Neuron (in vitro differentiated cells): Measurements from ENCODE around the gene MARCO.
"Not testable (repeated sequence)": the region's sequence is repeated elsewhere in the genome, so short reads cannot be mapped to it uniquely, and the experiment has no call there.

Source experiments
- H2AFZ ChIP-seq: one replicate; pipeline ENCODE4 v1.6.1; 2013; ENCODE audit warnings: low read depth, mild to moderate bottlenecking, inconsistent platforms, low read length, moderate library complexity
- H3K27me3 ChIP-seq: one replicate; pipeline ENCODE4 v1.6.1; 2013; ENCODE audit warnings: low read length; ENCODE audit not compliant: insufficient read depth
- H3K36me3 ChIP-seq: one replicate; pipeline ENCODE4 v1.6.1; 2013; ENCODE audit warnings: low read length; ENCODE audit not compliant: insufficient read depth
- H3K4me1 ChIP-seq: one replicate; pipeline ENCODE4 v1.6.1; 2013; ENCODE audit warnings: low read length; ENCODE audit not compliant: insufficient read depth
- H3K4me3 ChIP-seq: 2 replicates; pipeline ENCODE4 v1.5.1; 2013; ENCODE audit warnings: mild to moderate bottlenecking, low read length, moderate library complexity
- H3K9me3 ChIP-seq: one replicate; pipeline ENCODE4 v1.6.1; 2013; ENCODE audit warnings: low read length

The MARCO gene

DNA sequence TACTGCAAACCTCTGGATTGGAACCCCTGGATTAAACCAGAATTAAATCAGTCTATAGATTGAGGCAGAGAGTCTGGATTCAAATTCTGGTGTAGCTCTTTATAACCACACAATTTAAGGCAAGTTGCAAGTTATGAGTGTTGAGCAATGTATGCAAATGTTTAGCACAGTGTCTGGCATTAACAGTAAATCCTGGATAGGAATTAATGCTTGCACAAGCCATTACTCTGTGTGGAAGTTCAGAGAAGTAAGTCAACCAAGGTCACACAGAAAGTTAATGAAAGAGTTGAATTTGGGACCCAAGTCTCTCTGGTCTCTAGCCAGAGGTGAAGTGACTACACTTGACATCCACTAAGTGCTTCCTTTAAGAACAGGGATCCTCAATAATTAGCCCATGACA lies 2.0 kb upstream of the MARCO start:
- Histone ChIP-seq H3K4me3 (no peak overlapping the region), H2AFZ (no peak overlapping the region), H3K9me3 (no peaks in the 10 kb centered on the region), H3K4me1 (no peaks in the 10 kb centered on the region), H3K27me3 (no peaks in the 10 kb centered on the region), H3K36me3 (no peaks in the 10 kb centered on the region)

GRCh38 chr2:118940486-118941120 lies 1.4 kb upstream of the MARCO start:
- no peak overlapping the region for H2AFZ ChIP-seq
- no peaks in the 10 kb centered on the region for H3K27me3 ChIP-seq
- H3K4me3 ChIP-seq = no peak overlapping the region
- H3K9me3 ChIP-seq = no peaks in the 10 kb centered on the region
- no peaks in the 10 kb centered on the region for H3K36me3 ChIP-seq
- H3K4me1 ChIP-seq = no peaks in the 10 kb centered on the region

- H3K4me1 ChIP-seq = no peaks in the 10 kb centered on the region
- H3K9me3 ChIP-seq = no peaks in the 10 kb centered on the region
- no peak overlapping the region for H3K4me3 ChIP-seq
- H3K27me3 ChIP-seq = no peaks in the 10 kb centered on the region
- no peak overlapping the region for H2AFZ ChIP-seq
- no peaks in the 10 kb centered on the region for H3K36me3 ChIP-seq
Measured at GRCh38 chr2:118943286-118943685, 1.3 kb downstream of the MARCO start.

DNA sequence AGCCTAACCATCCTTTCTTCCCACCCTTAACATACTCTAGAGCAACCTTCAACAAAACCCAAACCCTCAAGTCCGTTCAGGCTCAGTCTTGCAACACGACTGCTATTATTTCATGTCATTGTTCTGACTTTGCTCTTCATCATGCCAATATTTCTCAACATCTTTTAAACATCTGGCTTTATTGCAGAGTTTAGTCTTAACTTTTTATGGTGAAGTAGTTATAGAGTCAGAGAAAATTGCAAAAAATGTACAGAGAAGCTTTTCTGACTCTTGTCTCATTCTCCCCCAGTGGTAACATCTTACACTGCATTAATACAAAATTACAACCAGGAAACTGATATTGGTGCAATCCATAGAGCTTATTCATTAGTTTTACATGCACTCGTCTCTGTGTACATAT lies 3.9 kb downstream of the MARCO start:
- Histone ChIP-seq H3K4me1 (no peaks in the 10 kb centered on the region), H3K36me3 (no peaks in the 10 kb centered on the region), H3K27me3 (no peaks in the 10 kb centered on the region), H3K4me3 (no peak overlapping the region), H2AFZ (no peak overlapping the region), H3K9me3 (no peaks in the 10 kb centered on the region)

- not testable (repeated sequence) for H2AFZ ChIP-seq, H3K4me1 ChIP-seq, H3K9me3 ChIP-seq, H3K4me3 ChIP-seq, H3K36me3 ChIP-seq, H3K27me3 ChIP-seq
Measured at GRCh38 chr2:118948266-118948665, 6.3 kb downstream of the MARCO start.

DNA sequence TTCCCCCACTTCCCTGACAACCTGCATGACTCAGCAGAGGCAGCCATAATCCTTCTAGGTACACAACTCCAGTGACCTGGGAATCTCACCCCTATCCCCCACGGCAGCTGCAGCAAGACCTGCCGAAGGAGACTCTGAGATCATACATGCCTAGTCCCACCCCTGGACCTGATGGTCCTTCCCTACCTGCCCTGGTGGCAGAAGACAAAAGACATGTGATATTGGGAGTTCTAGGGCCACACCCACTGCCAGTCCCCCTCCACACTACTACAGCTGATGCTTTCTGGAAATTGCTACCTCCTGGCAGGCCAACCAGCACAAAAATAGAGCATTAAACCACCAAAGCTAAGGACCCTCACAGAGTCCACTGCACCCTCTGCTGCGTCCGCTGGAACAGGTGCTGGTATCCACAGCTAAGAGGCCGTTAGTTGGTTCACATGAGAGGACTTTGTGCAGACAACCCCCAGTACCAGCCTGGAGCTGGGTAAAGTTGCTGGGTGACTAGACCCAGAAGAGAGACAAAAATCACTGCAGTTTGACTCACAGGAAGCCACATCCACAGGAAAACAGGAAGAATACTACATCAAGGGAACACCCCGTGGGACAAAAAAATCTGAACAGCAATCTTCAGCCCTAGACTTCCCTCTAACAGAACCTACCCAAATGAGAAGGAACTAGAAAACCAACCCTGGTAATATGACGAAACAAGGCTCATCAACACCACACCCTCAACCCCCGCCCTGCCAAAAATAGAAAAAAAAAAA lies 12.5 kb downstream of the MARCO start:
- Histone ChIP-seq H3K4me1 (no peaks in the 10 kb centered on the region), H3K9me3 (no peaks in the 10 kb centered on the region), H3K4me3 (no peak overlapping the region), H3K27me3 (no peaks in the 10 kb centered on the region), H2AFZ (no peak overlapping the region), H3K36me3 (no peaks in the 10 kb centered on the region)

GRCh38 chr2:118965737-118966136 lies 23.7 kb downstream of the MARCO start:
- H3K27me3 ChIP-seq = no peaks in the 10 kb centered on the region
- no peak overlapping the region for H3K4me3 ChIP-seq
- H3K4me1 ChIP-seq = no peaks in the 10 kb centered on the region
- no peaks in the 10 kb centered on the region for H3K9me3 ChIP-seq
- H2AFZ ChIP-seq = no peak overlapping the region
- H3K36me3 ChIP-seq = no peaks in the 10 kb centered on the region

DNA sequence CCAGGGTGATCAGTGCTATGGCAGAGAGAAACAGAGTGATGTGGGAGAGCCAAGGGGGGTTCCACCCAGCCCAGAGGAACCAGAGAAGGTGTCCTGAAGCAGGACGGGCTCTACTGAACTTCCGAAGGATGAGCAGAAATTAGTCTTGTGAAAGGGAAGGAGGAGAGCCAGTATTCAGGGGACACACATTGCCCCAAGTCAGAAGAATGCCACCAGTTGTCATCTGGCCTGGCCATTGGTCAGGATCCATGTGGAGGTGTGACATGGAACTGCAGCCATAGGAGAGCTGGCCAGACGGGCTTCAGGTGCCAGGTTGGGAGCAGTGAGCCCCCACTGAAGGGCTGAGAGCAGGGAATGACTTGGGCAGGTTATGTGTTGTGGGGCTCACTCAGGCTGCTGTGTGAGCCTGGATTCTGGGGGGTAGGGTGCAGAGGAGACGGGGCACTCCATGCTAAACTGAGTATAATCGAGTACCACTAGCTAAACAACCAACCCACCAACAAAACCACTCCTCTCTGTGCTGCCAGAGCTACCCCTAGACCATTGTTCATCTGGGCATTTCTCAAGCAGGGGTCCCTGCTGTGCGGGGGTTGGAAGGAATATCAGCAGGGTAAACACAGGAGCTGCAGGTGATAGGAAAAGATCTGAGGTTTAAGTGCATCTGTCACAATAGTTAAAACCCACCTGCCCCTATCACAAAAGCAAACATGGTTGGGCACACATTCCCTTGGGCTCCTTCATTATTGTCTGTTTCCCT lies 25.3 kb downstream of the MARCO start:
- Histone ChIP-seq H3K4me1 (no peaks in the 10 kb centered on the region), H2AFZ (no peak overlapping the region), H3K36me3 (no peaks in the 10 kb centered on the region), H3K27me3 (no peaks in the 10 kb centered on the region), H3K9me3 (no peaks in the 10 kb centered on the region), H3K4me3 (no peak overlapping the region)

DNA sequence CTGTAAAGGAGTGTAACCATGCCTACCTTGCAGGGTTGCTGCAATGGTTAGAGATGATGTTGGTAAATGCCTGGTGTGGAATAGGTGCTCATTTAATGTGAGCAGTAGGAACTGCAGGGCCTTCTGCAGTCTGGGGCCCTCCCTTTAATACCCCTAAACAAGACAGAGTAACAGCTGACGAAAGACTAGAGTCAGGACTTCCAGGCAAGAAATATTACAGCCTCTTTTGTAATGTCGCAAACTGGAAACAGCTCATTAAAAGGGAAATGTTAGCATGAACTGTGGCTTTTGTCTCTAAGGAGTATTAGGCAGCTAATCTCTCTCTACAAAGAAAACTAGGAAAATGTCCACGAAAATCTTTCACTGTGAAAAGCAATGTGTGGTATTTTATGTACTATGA lies 26.0 kb downstream of the MARCO start:
- Histone ChIP-seq H3K36me3 (no peaks in the 10 kb centered on the region), H3K4me1 (no peaks in the 10 kb centered on the region), H3K4me3 (no peak overlapping the region), H3K9me3 (no peaks in the 10 kb centered on the region), H3K27me3 (no peaks in the 10 kb centered on the region), H2AFZ (no peak overlapping the region)

- Histone ChIP-seq H3K4me1 (no peaks in the 10 kb centered on the region), H3K27me3 (no peaks in the 10 kb centered on the region)
Measured at GRCh38 chr2:118968961-118969733, 27.2 kb downstream of the MARCO start.

GRCh38 chr2:118969734-118970395 lies 27.9 kb downstream of the MARCO start:
- Histone ChIP-seq H3K4me1 (no peaks in the 10 kb centered on the region), H2AFZ (no peak overlapping the region), H3K27me3 (no peaks in the 10 kb centered on the region), H3K36me3 (no peaks in the 10 kb centered on the region), H3K9me3 (no peaks in the 10 kb centered on the region), H3K4me3 (no peak overlapping the region)

More at GRCh38 chr2:118968961-118969733, 27.2 kb downstream of the MARCO start:
- H3K36me3 ChIP-seq = no peaks in the 10 kb centered on the region
- no peak overlapping the region for H2AFZ ChIP-seq
- no peak overlapping the region for H3K4me3 ChIP-seq
- no peaks in the 10 kb centered on the region for H3K9me3 ChIP-seq

GRCh38 chr2:118970396-118971135 lies 28.6 kb downstream of the MARCO start:
- Histone ChIP-seq H3K27me3 (no peaks in the 10 kb centered on the region), H3K4me1 (no peaks in the 10 kb centered on the region), H3K9me3 (no peaks in the 10 kb centered on the region), H3K36me3 (no peaks in the 10 kb centered on the region), H2AFZ (no peak overlapping the region), H3K4me3 (no peak overlapping the region)
